ENCODE data around the gene CASKIN1. TPM values are rescaled to one million over a fixed set of nuclear protein-coding genes. Genes with fewer than 3 reads are reported as not detected.

The CASKIN1 gene
- total and polyA plus RNA-seq, 4 donors = 0.13 to 0.28 (median 0.15) TPM; not detected in 1

DNA sequence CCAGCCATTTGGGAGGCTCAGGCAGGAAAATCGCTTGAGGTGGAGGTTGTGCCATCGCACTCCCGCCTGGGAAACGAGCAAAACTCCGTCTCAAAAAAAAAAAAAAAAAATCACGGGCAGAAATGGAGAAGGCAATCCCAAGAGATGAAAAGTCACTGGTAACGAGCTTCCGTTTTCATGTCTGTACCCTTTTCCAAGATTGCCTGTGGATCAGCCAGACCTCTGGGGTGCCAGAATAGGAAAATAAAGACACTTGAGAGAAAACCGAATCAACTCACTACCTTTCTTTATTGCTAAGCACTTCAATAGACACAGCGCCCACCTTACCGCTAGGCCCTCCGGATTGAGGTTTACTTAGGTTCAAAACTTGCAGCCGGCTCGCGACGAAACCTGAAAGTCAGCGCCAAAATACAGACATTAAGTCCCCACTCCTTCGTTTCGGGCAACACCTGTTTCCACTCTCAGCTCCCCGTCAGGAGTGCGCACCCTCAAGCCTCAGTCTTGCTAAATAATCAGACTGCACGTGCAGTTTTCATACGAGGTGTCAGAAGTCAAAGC lies 41.8 kb downstream of the CASKIN1 start:
- H3K4me3 ChIP-seq (ENCODE audit: low read length in 2 of 2) = peak overlapping the region; percentile 58 to 72
- H3K9me3 ChIP-seq (ENCODE audit: control insufficient read depth, low read length) = no peaks in the 10 kb centered on the region
- no peaks in the 10 kb centered on the region for H3K27me3 ChIP-seq (ENCODE audit: control insufficient read depth in 1 of 2, insufficient read depth in 2 of 2, low read length in 1 of 2)
- H3K4me1 ChIP-seq (ENCODE audit: control insufficient read depth in 1 of 2, insufficient read depth in 2 of 2, low read length in 2 of 2) = no peaks in the 10 kb centered on the region
- WGBS, 2 donors = 2% methylated on average over 23 of the region's 23 CpGs
- no peaks in the 10 kb centered on the region for H3K36me3 ChIP-seq (ENCODE audit: control insufficient read depth in 1 of 2, insufficient read depth in 2 of 2, low read length in 1 of 2)
- H3K27ac ChIP-seq (ENCODE audit: low read depth in 1 of 2, low read length in 2 of 2) = no peak overlapping the region
- peak in 1 of 2 donors; percentile 72 for DNase-seq
- intact Hi-C loops (cut with DNase I) = loop anchor here (1.0 to 10.0 kb wide), 3 partner anchors 69 to 132 kb away; partner anchors contain the start of genes E4F1 (in 1 of the 2) and ECI1 (in 1 of the 2)
- no peak for ATAC-seq (ENCODE audit: low FRiP score)

DNA sequence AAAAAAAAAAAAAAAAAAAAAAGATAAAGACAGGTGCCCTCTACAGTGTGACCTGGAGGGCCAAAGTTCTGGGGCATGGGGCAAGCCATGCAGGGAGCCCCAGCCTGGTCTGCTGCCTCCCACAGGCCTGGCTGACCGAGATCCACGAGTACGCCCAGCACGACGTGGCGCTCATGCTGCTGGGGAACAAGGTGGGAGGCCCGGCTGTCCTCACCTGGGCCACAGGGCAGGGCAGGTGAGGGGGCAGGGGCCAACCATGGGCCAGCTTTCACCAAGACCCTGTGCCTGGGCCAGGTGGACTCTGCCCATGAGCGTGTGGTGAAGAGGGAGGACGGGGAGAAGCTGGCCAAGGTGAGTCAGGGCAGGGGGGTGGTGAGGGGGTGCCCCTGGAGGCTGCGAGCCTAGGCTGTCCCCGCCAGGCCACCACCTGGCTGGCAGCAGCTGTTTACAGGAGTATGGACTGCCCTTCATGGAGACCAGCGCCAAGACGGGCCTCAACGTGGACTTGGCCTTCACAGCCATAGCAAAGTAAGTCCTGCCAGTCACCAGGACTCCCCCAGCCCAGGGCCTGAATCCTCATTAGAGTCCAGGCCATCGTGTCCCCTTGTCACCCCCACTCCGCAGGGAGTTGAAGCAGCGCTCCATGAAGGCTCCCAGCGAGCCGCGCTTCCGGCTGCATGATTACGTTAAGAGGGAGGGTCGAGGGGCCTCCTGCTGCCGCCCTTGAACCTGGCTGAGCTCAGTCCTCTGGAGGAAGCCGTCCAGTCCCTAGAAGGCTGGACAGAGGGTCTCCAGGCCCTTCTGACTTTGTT lies 43.5 kb downstream of the CASKIN1 start:
- Histone ChIP-seq H3K4me3 (ENCODE audit: low read length in 2 of 2) (peak overlapping the region in 1 of 2 donors; percentile 20), H3K27ac (ENCODE audit: low read depth in 1 of 2, low read length in 2 of 2) (peak overlapping the region in 1 of 2 donors; percentile 10), H3K4me1 (ENCODE audit: control insufficient read depth in 1 of 2, insufficient read depth in 2 of 2, low read length in 2 of 2) (no peaks in the 10 kb centered on the region), H3K27me3 (ENCODE audit: control insufficient read depth in 1 of 2, insufficient read depth in 2 of 2, low read length in 1 of 2) (no peaks in the 10 kb centered on the region), H3K36me3 (ENCODE audit: control insufficient read depth in 1 of 2, insufficient read depth in 2 of 2, low read length in 1 of 2) (no peaks in the 10 kb centered on the region), H3K9me3 (ENCODE audit: control insufficient read depth, low read length) (no peaks in the 10 kb centered on the region)
- intact Hi-C loops (cut with DNase I) = loop anchor here in 1 of 2 donors (5.0 to 10.0 kb wide), 2 partner anchors 102 to 131 kb away; partner anchors contain the start of gene ECI1
- no peak for ATAC-seq (ENCODE audit: low FRiP score)
- 20 to 26% methylated on average over 25 of the region's 25 CpGs for WGBS, 2 donors
- DNase-seq = peak in 1 of 2 donors; percentile 80

DNA sequence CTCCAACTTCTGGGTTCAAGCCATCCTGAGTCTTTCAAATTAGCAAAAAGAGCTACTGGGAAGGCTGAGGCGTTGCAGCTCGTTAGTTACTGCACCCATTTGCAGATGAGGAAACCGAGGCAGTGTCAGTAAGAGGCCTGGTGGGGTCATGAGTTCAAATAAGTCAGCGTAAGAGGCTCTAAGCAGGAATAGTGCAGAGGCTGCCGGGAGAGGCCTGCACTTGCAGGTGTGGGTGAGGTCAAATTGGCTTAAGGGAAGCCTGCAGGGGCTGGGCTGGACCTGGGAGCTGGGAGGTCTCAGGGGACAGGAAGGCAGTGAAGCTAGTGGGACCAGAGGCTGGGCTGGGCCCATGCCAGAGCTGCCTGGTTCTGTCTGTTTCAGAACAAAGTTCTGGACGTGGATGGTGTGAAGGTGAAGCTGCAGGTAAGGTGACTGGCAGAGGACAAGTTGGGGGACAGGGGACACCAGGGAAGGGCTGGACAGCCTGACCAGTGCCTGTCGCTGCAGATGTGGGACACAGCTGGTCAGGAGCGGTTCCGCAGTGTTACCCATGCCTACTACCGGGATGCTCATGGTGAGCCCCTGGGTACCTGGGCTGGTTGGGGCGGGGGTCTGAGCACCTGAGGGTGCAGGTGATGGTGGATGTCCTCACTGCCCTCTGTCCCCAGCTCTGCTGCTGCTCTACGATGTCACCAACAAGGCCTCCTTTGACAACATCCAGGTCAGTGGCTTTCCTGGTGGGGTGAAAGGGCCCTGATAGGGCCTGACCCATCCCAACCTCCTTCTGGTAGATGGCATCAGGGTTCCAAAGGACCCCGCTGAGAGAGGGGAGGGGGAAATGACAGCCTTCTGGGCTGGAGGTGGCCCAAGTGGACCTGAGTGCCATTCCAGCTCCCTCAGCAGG lies 45.0 kb downstream of the CASKIN1 start:
- H3K4me3 ChIP-seq (ENCODE audit: low read length in 2 of 2) = no peak overlapping the region
- 69 to 76% methylated on average over 13 of the region's 13 CpGs for whole genome bisulfite sequencing, 2 donors
- H3K27ac ChIP-seq (ENCODE audit: low read depth in 1 of 2, low read length in 2 of 2) = no peak overlapping the region
- H3K4me1 ChIP-seq (ENCODE audit: control insufficient read depth in 1 of 2, insufficient read depth in 2 of 2, low read length in 2 of 2) = no peaks in the 10 kb centered on the region
- no peaks in the 10 kb centered on the region for H3K9me3 ChIP-seq (ENCODE audit: control insufficient read depth, low read length)
- ATAC-seq (ENCODE audit: low FRiP score) (no peak), DNase-seq (no peak)
- no peaks in the 10 kb centered on the region for H3K36me3 ChIP-seq (ENCODE audit: control insufficient read depth in 1 of 2, insufficient read depth in 2 of 2, low read length in 1 of 2)
- H3K27me3 ChIP-seq (ENCODE audit: control insufficient read depth in 1 of 2, insufficient read depth in 2 of 2, low read length in 1 of 2) = no peaks in the 10 kb centered on the region
- intact Hi-C loops (cut with DNase I) = loop anchor here in 1 of 2 donors (5.0 to 10.0 kb wide), 2 partner anchors 103 to 129 kb away; partner anchors contain the start of gene ECI1

DNA sequence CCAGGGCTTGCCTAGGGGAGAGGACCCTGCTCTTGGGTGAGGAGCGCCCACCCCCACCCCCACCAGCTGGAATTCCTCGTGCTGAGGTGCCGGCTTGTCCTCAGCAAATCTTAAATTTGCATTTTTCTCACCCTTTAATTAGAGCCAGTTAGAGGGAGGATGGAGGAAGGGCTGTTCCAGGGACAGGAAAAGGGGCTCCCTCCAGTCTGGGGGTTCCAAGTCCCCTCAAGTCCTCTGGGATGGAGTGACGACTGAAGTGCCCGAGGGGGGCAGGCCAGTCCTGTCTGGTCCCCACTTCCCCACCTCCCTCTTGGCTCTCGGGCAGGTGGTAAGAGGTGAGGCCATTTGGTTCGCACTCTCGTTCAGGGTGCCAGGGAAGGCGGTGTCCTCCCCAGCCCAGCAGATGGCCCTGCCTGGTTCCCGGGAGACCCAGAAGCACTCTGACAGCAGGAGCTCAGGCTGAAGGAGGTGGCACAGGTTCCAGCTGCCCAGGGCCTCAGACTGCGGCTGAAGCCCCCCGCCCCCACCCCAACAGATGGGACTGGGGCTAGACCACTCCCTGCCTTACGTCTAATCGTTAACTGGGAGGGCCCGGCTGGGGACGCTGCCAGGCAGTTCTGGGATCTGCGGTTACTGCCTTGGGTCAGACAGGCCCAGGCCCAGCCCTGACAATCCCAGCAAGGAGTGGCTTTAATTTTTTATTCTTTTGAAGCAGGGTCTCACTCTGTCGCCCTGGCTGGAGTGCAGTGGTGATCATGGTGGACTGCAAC lies 45.8 kb downstream of the CASKIN1 start:
- no peaks in the 10 kb centered on the region for H3K36me3 ChIP-seq (ENCODE audit: control insufficient read depth in 1 of 2, insufficient read depth in 2 of 2, low read length in 1 of 2)
- H3K9me3 ChIP-seq (ENCODE audit: control insufficient read depth, low read length) = no peaks in the 10 kb centered on the region
- no peaks in the 10 kb centered on the region for H3K27me3 ChIP-seq (ENCODE audit: control insufficient read depth in 1 of 2, insufficient read depth in 2 of 2, low read length in 1 of 2)
- no peak overlapping the region for H3K27ac ChIP-seq (ENCODE audit: low read depth in 1 of 2, low read length in 2 of 2)
- 59 to 62% methylated on average over 18 of the region's 18 CpGs for WGBS, 2 donors
- intact Hi-C loops (cut with DNase I) = loop anchor here in 1 of 2 donors (5.0 to 10.0 kb wide), 2 partner anchors 104 to 128 kb away; partner anchors contain the start of gene ECI1
- DNase-seq (no peak), ATAC-seq (ENCODE audit: low FRiP score) (no peak)
- no peak overlapping the region for H3K4me3 ChIP-seq (ENCODE audit: low read length in 2 of 2)
- no peaks in the 10 kb centered on the region for H3K4me1 ChIP-seq (ENCODE audit: control insufficient read depth in 1 of 2, insufficient read depth in 2 of 2, low read length in 2 of 2)

DNA sequence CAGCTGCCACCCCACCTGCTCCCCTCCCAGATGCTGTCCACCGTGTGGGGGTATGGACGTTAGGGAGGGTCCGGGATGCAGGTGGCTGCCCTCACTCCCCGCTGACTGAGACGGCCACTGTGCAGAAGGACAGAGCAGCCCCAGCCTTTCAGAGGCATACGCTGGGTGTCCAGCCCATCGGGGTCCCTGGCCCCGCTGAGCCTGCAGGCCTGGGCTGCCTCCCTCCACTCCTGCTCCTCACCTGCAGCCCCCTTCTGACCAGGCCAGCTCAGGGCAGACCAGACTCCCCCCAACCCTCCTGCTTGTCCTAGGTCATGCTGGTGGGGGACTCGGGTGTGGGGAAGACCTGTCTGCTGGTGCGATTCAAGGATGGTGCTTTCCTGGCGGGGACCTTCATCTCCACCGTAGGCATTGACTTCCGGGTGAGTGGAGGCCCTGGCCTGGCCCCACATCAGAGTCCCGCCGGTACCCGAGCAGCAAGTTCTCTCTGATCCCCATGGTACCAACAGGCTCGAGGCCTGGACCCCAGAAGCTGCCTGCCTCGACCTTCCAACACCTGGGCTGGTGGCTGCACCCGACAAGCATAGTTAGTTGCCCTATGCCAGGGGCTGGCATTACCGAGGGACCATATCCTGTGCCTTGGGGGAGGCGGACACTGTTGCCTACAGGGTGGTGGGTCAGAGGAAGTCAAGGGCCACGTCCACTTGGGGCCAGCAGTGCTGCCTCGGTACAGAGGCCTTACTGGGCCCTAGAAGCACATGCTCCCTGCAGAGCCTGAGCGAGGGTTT lies 46.6 kb downstream of the CASKIN1 start:
- Histone ChIP-seq H3K9me3 (ENCODE audit: control insufficient read depth, low read length) (no peaks in the 10 kb centered on the region), H3K27ac (ENCODE audit: low read depth in 1 of 2, low read length in 2 of 2) (no peak overlapping the region), H3K27me3 (ENCODE audit: control insufficient read depth in 1 of 2, insufficient read depth in 2 of 2, low read length in 1 of 2) (no peaks in the 10 kb centered on the region), H3K4me3 (ENCODE audit: low read length in 2 of 2) (no peak overlapping the region), H3K4me1 (ENCODE audit: control insufficient read depth in 1 of 2, insufficient read depth in 2 of 2, low read length in 2 of 2) (no peaks in the 10 kb centered on the region), H3K36me3 (ENCODE audit: control insufficient read depth in 1 of 2, insufficient read depth in 2 of 2, low read length in 1 of 2) (no peaks in the 10 kb centered on the region)
- DNase-seq = peak in 1 of 2 donors; percentile 75
- ATAC-seq (ENCODE audit: low FRiP score) = no peak
- WGBS, 2 donors = 69% methylated on average over 24 of the region's 24 CpGs
- intact Hi-C loops (cut with DNase I) = loop anchor here in 1 of 2 donors (5.0 to 10.0 kb wide), 2 partner anchors 105 to 128 kb away; partner anchors contain the start of gene ECI1

DNA sequence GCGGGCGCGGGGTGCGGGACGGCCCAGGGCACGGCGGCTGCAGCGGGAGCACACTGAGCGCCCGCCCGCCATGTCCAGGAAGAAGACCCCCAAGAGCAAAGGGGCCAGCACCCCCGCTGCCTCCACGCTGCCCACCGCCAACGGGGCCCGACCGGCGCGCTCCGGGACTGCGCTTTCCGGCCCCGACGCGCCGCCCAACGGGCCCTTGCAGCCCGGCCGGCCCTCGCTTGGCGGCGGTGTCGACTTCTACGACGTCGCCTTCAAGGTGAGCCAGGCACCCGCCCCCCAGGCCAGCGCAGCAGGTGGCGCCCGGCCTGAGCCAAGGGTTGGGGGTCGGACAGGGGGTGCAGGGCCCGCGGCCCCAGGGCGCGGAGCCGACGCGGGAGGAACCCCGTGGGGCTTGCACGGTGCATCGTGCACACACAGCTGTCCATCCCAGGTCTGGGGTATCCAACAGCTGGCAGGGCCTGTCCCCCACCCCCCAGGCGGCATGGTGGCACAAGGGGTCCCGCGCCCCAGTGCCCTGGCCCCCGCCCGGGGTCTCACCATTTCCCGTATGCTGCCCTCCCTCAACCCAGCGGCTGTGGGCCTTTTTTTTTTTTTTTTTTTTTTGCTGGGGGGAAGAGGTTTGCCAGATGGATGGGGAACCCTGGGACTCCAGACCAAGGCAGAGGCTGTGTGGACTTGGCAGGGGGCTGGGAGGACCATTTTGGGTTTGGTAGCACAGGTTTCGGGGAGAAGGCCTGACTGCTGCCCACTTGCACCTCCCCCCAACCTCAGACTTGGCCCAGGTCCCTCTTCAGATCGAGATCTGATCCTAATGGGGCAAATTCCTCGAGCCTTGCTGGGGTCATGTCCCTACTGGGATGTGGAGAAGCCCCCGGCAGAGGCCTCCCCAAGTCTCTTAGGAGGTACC lies 47.4 kb downstream of the CASKIN1 start:
- 3% methylated on average over 44 to 62 of the region's 62 CpGs for WGBS, 2 donors
- intact Hi-C loops (cut with DNase I) = no loop called here
- DNase-seq (peak in 1 of 2 donors; percentile 75), ATAC-seq (ENCODE audit: low FRiP score) (no peak)
- H3K36me3 ChIP-seq (ENCODE audit: control insufficient read depth in 1 of 2, insufficient read depth in 2 of 2, low read length in 1 of 2) = no peaks in the 10 kb centered on the region
- H3K27me3 ChIP-seq (ENCODE audit: control insufficient read depth in 1 of 2, insufficient read depth in 2 of 2, low read length in 1 of 2) = no peaks in the 10 kb centered on the region
- H3K4me3 ChIP-seq (ENCODE audit: low read length in 2 of 2) = peak overlapping the region in 1 of 2 donors; percentile 8
- H3K9me3 ChIP-seq (ENCODE audit: control insufficient read depth, low read length) = no peaks in the 10 kb centered on the region
- H3K4me1 ChIP-seq (ENCODE audit: control insufficient read depth in 1 of 2, insufficient read depth in 2 of 2, low read length in 2 of 2) = no peaks in the 10 kb centered on the region
- no peak overlapping the region for H3K27ac ChIP-seq (ENCODE audit: low read depth in 1 of 2, low read length in 2 of 2)
